NCI-H1092 treated with DMSO at 0.1 percent for 48 hours (cell line): ENCODE results near the gene CPNE6.
A peak's percentile ranks its signal among the peaks of the same experiment; 100 is the strongest.

Experiments used
- DNase-seq: peaks from one replicate; lab custom pipeline; 2025; lab: John Stamatoyannopoulos, UW

CPNE6 gene

DNA sequence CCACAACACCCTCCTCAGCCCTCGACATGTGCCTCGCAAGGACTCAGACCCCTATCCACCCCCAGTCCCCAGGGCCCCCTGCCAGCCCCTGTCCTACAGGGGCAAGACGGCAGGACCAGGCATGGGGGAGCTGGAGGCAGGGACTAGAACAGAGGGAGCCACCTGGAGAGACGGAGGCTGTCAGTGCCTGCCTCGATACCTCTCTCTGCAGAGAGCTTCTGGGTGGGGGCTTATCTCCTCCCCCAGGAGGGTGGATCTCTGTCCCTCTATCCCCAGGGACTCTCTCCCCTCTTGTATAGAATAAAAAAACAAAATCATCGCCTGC, 2.0 kb upstream of the CPNE6 start:
- no peak for DNase-seq

DNA sequence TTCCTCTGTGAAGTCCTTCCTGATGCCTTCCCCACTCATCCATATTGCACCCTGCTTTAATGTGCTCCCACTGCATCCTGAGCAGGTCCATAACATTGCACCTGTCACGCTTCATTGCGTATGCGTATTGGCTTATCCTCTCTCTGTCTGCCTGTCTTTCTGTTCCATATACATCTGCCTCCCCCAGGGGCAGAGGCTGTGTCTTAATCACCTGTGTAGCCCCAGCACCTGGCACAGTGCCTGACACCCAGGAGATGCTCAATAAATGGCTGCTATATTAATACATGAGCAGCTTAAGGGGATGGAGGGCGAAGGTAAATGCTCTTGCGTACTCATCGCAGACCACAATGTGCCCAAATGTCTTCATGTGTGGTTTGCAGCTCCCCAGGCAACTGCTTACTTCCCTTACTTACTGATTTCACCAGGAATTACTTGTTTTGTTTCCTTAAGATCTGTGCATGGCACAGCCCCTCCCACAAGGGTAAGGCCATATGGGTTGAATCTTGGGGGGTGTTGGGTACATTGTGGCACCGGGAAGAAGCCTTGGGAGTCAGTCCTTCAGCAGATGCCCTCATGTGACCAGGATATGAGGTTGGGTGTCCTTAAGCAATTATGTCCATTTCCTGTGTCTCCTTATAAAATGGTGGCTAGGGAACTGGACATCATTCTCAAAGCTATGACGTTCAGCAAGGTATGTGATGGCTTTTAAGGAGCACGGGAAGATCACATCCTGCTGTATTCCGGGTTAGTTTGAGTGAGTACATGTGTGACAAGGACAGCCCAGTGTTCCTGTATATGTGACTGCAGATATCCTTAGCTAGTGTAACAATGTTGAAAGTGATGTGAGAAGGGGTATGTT, 848 bp upstream of the CPNE6 start:
- DNase-seq, result no peak

DNA sequence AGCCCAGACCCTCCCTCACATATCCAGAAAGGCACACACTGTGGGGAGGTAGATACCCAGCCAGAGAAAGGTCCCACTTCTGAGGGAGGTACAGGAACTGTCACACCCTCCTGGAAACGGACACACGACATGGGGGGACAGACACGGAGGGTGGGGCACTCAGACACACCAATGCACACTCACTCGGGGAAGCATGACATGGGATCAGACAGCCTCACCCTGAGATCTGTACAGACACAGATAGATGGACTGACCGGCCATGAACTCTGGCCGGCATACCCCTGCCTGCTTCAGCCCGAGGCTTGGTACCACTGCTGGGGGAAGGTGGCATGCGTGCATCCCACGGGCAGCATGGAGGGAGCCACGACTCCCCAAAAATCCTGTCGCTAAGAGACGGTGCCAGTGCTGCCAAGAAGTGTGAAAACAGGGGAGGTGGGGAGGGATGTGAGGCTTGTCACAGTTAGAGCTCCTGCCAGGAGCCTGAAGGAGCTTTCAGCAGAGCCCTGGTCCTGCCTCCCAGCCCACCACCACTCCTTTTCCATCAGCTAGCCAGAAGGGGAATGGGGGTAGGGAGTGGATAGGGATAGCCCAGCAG, 571 bp downstream of the CPNE6 start:
- no peak for DNase-seq

DNA sequence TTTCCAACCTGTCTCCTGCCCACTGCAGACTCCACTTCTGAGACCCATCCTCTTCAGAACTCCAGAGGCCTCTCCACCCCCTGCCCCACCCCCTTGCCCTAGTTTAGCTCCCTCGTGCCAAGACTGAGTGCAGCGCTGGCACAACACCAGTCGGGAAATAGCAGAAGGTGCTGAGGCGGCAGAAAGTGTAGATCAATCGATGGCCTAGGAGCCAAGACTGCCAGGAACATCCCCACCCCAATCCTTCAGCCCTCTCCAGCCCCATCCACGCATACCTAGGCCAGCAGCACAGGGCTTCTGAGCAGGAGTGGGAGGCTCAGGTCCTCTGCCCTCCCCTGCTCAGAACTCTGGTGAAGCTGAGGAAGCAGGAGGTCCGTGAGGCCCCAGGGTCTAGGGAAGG, 1.1 kb downstream of the CPNE6 start:
- DNase-seq, result peak; percentile 64

DNA sequence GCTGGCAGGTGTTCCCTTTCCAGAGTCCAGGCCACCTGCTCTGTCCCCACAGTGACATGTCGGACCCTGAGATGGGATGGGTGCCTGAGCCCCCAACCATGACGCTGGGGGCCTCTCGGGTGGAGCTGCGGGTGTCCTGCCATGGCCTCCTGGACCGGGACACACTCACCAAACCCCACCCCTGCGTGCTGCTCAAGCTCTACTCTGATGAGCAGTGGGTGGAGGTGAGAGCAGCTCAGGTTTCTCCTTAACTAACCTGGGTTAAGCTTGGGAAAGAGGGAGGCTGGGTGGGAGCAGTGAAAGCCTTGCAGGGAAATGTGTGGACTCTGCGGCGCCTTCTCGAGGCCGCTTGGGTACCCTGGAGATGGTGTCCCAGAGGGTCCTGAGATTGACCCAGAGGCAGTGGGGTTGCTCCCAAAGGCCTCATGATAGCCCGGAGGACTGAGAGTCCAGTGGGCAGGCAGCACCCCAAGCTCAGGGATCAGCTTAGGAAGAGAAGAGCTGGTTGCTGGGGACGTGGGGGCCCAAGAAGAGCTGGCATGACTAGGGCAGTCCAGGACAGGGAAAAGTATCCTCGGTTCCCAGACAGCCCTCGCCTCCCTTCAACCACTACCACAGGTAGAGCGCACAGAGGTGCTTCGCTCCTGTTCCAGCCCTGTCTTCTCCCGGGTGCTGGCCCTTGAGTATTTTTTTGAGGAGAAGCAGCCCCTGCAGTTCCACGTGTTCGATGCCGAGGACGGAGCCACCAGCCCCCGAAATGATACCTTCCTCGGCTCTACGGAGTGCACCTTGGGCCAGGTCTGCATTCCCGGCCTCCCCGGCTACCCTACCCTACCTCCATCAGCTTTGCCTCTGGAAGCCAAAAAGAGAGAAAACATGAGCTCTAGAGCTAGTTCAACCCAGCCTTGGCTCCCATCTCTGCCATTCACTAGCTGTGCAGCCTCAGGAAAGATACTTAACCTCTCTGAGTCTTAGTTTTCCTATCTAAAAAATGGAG, 1.8 kb downstream of the CPNE6 start:
- DNase-seq, result no peak

DNA sequence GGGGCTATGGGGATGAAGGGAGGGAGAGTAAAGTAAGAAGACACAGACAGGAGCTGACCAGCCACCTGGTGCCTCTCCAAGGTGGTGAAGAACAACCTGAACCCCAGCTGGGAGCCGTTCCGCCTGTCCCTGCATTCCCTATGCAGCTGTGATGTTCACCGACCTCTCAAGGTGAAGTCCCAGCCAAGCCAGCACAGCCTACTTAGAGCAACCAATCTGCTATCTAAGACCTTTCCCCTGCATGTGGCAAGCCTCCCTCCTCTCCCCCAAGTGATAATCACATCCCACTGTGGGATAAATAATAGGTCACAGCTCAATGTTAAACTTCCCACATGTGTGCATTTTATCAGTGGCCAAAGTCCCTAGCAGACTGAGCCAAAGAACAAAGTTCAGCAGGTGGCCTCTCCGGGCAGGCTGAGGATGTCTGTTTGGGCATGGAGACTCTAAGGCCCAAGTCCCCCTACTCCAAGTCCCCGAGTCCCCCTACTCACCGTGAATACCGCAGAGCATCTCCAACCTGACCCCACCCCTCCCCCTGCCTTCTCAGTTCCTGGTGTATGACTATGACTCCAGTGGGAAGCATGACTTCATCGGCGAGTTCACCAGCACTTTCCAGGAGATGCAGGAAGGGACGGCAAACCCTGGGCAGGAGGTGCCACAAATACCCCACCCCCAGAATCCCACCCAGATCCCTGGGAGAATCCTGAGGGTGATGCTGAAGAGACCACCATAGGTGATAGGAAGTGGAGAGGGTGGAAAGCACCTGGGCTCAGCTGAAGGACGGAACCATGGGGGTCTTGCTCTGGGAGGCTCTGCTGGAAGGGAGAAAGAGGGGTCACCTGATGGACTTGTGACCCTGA, 3.5 kb downstream of the CPNE6 start:
- no peak for DNase-seq

DNA sequence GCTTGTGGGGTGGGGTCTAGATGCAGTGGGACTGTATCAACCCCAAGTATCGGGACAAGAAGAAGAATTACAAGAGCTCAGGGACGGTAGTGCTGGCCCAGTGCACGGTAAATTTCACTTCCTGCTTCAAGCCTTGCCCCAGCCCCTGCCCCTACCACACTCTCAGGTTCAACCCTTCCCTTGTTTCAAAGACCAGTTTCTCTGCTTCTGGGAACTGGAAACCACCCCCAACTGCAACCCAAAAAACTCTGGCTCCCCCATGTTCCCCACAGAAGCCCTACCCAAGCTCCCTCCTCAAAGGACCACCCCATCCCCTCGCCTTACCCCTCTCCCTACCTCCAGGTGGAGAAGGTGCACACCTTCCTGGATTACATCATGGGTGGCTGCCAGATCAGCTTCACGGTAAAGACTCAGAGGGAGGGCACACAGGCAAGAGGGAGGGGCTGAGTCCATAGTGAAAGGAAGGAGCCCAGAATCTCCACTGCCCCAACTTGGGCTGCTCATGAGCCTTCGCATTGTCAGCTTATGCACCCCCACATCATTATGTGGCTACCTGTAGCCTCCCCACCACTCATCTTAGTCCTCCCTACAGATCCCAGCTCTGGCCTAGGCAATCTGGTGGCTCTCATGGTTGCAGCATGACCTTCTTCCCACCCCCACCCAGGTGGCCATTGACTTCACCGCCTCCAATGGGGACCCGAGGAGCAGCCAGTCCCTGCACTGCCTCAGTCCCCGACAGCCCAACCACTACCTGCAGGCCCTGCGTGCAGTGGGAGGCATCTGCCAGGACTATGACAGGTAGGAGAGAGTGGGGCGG, 4.3 kb downstream of the CPNE6 start:
- DNase-seq, result no peak

DNA sequence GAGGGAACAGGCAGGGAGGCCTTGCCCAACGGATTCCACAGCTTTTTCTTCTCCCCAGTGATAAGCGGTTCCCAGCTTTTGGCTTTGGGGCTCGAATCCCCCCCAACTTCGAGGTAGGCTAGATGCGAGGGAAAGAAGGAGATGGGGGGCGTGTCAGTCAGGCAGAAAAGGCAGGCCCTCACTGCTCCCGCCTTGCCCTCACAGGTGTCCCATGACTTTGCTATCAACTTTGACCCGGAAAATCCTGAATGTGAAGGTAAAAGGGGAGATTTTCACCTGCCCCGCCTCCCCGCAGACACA, 4.9 kb downstream of the CPNE6 start:
- no peak for DNase-seq

DNA sequence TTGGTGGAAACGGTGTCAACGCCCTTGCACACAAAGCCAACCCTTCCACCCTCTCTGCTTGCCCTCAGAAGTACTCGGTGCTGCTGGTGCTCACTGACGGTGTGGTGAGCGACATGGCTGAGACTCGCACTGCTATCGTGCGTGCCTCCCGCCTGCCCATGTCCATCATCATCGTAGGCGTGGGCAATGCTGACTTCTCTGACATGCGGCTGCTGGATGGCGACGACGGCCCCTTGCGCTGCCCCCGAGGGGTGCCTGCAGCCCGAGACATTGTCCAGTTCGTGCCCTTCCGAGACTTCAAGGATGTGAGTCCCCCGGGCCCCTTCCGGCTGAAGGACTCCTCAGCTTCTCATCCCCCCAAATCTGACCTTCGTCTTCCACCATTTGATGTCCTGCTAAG, 5.7 kb downstream of the CPNE6 start:
- DNase-seq, result no peak

DNA sequence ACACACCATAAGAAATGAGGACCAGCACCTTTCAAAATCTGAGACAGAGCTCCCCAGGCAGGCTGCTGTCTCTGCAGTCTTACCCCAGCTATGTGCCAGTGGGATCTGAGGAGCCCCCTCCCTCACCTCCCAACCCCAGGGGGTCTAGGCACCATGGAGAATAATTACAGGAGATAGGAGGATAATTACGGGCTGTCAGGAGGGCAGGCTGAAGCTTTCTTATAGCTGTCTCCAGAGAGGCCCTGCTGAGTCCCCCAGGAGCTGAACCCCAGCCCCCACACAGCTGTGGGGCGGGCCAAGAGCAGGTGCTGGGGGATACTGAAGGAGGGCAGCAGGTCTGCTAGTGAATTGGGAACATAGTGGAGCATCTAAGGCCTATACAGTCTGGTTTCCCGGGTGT, 6.8 kb downstream of the CPNE6 start:
- peak; percentile 11 for DNase-seq

DNA sequence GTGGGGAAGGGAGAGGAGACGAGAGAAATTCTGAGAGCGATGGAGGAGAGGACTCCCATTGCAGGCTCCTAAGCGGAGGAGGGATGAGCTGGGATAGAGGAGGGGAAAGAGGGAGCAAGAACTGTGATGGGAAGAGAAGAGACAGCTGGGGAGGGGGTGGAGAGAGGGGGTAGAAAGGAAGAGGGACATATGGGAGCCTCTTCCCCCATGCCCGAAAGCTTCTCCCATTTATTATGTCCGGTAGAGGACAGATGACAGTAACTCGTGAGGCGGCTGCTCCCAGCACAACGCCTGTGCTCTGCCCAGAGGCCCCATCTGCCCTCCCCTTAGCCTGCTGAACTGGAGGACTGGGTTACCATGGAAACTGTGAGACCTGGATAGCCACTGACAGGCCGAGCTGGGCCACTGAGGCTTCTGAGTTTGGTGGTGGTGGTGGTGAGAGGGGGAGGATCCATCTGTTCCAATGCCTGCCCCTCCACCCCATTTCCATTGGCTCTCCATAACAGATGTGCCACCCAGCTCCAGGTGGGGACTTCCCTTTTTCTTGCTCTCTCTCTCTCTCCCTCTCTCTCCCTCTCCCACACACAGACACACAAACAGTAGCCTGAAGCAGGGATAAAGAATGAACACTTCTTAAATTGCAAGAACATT, 8.3 kb downstream of the CPNE6 start:
- no peak for DNase-seq

DNA sequence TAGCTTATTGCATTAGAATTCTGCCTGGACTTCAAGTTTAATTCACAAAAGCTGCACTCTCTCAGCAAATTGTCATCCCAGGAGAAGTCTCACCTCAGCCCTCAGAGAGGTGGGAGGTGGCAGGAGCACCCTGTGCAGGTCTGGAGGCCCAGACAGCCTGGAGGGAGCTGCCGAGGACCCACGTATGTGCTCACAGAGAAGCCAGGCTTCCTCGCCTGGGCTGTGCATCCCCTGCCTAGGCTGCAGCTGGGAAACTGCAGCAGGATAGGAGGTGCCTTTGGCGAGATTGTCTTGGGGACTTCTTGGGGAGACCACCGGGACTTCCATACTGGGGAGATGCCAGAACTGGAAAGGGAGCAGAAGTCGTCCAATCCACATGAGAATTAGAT, 8.8 kb downstream of the CPNE6 start:
- DNase-seq, result no peak

DNA sequence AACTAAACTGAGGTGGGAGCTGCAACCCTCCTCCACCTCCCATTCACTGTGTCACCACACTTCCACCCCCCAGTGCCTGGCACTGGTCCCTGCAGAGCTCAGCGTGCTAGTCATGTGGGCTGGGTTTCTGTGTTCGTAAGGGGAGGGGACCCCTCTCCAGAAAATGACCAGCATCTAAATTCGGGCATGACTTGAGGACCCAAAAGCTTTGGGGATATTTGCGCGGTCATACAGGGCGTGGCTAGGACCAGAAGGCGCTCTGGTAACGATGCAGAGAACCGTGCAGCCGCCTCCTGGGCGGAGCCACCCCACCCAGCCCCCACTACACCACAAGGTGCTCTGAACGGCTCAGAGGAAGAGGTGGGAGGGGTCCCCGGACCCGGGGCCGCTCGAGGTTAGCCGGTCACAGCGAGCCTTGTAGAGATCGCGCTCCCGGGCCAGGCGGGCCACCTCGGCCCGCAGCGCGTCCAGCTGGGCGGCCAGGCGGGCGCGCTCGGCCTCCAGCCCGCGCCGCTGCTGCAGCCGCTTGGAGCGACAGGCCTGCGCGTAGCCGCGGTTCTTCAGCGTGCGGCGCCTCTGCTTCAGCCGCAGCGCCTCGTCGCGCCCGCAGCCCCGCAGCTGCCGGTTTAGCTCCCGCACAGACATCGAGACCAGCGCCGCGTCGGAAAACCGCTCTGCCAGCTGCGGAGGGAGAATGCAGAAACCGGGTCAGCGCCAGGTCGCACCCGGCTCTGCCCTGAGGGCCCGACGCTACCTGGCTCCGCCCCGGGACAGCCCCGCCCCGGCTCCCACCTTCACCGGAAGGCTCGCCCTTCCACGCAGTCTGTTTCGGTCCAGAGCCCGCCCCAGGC, 9.8 kb downstream of the CPNE6 start:
- DNase-seq, result peak; percentile 55

DNA sequence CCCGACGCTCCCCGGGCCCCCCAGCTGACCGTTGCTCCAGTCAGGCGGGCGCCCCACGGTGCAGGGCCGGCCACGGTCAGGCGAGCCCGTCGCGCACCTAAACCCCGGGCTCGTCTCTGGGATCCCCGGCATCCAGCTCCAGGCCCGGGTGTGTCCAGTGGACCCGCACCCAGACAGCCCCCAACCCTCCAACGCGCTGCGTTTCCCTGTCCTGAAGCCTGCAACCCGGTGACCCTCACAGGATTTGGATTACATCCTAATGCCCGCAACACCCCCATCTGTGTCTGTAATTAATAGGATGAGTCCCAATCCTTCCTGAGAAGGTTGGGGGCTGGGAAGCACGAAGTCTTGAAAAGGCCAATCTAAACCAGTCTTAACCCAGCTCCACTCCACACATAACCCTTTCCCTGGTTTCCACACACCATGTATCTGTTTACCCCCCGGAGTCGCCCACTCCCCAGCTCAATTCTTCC, 10.4 kb downstream of the CPNE6 start:
- DNase-seq, result no peak

DNA sequence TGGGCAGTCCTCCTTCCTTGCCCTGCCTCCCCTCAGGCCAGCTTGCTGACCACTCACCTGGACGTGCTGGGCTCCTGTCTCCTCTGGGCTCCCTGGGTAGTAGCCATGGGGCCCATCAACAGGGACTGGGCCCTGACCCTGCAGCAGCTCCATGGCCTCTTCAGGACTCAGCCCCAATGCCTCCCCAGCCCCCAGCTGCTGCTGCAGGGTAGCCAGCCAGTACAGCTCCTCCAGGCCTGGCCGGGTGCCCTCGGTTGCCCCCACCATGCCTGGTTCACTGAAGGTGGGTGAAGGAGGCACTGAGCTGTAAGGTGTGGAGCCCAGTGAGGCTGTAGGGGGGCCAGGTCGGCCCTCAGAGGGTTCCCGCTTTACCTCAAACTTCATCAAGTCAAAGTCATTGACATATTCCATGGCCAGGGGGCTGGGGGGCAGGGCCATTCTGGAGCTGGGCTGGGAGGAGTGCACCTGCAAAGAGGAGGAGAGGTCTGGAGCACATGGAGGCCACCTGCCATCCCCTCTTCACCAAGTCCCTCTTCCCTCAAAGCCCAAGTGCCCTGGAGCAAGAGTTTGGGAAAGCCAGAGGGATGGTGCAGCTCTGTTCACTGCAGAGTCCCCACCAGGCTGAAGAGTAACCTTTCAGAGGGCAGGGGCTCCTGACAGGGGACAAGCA, 11.2 kb downstream of the CPNE6 start:
- DNase-seq, result no peak

DNA sequence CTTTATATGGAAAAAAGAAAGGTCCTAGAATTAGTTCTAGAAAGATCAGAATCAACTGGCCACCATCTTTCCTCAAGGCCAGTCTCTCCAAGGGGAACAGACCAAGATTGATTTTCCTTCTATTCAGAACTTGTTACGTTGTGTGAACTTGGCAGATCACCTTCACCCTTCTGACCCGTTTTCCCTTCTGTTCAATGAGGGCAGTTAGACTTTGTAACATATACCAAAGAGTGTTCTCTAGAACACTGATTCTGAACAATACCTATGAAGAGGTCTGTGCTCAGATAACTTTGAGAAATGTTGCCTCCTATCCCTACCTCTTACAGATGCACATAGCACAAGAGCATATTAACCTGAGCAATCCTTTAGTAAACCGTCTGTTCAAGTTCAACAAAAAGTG, 12.1 kb downstream of the CPNE6 start:
- DNase-seq, result no peak

DNA sequence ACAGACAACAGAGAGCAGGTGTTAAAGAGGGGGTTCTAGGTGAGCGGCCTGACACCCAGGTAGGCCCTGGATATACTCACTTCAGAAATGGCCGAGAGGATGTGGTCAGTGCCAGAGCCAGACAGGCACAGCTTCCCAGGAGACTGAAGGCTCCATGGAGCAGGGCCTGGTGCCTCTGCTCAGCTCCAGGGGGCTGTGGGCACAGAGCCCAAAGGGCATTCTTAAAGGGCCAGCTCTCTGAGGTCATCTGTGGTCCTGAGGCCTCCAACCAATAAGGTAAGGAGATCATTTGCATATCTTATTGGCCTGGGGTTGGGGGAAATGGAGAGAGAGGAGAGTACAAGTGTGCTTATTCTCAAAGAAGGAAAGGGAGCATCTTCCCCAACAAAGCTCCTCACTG, 13.1 kb downstream of the CPNE6 start:
- no peak for DNase-seq

DNA sequence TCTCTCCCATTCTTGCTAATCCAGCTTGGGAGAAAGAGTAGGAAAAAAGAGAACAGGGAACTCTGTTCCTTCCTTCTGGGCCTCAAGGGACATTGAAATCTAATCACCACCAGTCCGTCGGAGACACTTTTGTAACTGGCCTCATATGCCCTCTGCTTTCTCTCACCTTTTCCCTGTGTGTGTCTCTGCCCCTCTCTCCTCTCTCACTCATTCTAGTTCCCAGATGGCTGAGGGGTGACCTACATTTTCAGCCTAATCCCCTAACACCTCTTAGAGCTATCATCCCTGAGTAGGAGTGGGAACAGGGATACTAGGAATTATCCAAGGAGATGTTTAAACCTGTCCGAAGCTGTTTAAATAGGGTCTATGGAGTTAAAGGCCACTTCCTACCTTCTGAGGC, 13.9 kb downstream of the CPNE6 start:
- DNase-seq, result no peak
